CD4-positive, alpha-beta T cell treated with Interleukin-4 for 4 hours (primary cell): ENCODE measurements around the gene P4HA1.
"Not testable (repeated sequence)": the region's sequence is repeated elsewhere in the genome, so short reads cannot be mapped to it uniquely, and the experiment has no call there.

ENCODE experiments used
- DNase-seq: peaks from one replicate; pipeline ENCODE4 v3.0.0-alpha.2; 2020

The P4HA1 gene

GRCh38 chr10:73096449-73097304 is at the start of gene P4HA1:
Gene P4HA1, minus strand, starts transcription at chr10:73096866. Its CDS starts 21,983 bp downstream, at chr10:73074883.
- peak; percentile 99 for DNase-seq

- DNase-seq: no peak
Measured at GRCh38 chr10:73141603-73142002, 44.9 kb upstream of the P4HA1 start.

- DNase-seq: no peak
Measured at GRCh38 chr10:73139251-73139650, 42.6 kb upstream of the P4HA1 start.

- no peak for DNase-seq
Measured at GRCh38 chr10:73136627-73137026, 40.0 kb upstream of the P4HA1 start.

GRCh38 chr10:73134727-73135126 is 38.1 kb upstream of the P4HA1 start:
- DNase-seq: no peak

GRCh38 chr10:73131913-73132686 is 35.4 kb upstream of the P4HA1 start:
- no peak for DNase-seq

GRCh38 chr10:73131301-73131700 is 34.6 kb upstream of the P4HA1 start:
- no peak for DNase-seq

GRCh38 chr10:73126343-73126742 is 29.7 kb upstream of the P4HA1 start:
- no peak for DNase-seq

GRCh38 chr10:73119952-73120351 is 23.3 kb upstream of the P4HA1 start:
- DNase-seq: no peak

GRCh38 chr10:73119457-73119856 is 22.8 kb upstream of the P4HA1 start:
- DNase-seq: no peak

- DNase-seq: no peak
Measured at GRCh38 chr10:73117976-73118743, 21.5 kb upstream of the P4HA1 start.

GRCh38 chr10:73116017-73116416 is 19.4 kb upstream of the P4HA1 start:
- DNase-seq: no peak

- DNase-seq: no peak
Measured at GRCh38 chr10:73113551-73113950, 16.9 kb upstream of the P4HA1 start.

GRCh38 chr10:73112032-73112431 is 15.4 kb upstream of the P4HA1 start:
- not testable (repeated sequence) for DNase-seq

- peak; percentile 70 for DNase-seq
Measured at GRCh38 chr10:73110345-73110849, 13.7 kb upstream of the P4HA1 start, which contains the start of gene NUDT13. Gene NUDT13, plus strand, starts transcription at chr10:73110455. Its CDS starts 3,911 bp downstream, at chr10:73114366.

GRCh38 chr10:73109248-73109652 is 12.6 kb upstream of the P4HA1 start:
- DNase-seq: not testable (repeated sequence)

GRCh38 chr10:73106301-73106700 is 9.6 kb upstream of the P4HA1 start:
- DNase-seq: no peak

GRCh38 chr10:73099141-73099540 is 2.5 kb upstream of the P4HA1 start:
- DNase-seq: no peak

- peak; percentile 4 for DNase-seq
Measured at GRCh38 chr10:73097305-73097670, 622 bp upstream of the P4HA1 start.

- DNase-seq: peak; percentile 66
Measured at GRCh38 chr10:73096041-73096448, 621 bp downstream of the P4HA1 start.

GRCh38 chr10:73095481-73096021 is 1.1 kb downstream of the P4HA1 start:
- DNase-seq: peak; percentile 31

GRCh38 chr10:73094986-73095480 is 1.6 kb downstream of the P4HA1 start:
- no peak for DNase-seq
